DMS53 (cell line): ENCODE data around the gene HIGD1C.
"Not testable (repeated sequence)": the region's sequence is repeated elsewhere in the genome, so short reads cannot be mapped to it uniquely, and the experiment has no call there.

ENCODE experiments used
- DNase-seq: peaks from one replicate; lab custom pipeline; 2025; lab: John Stamatoyannopoulos, UW

Gene HIGD1C

GRCh38 chr12:50952510-50952909 lies at the start of gene HIGD1C:
Gene HIGD1C, plus strand, starts transcription at chr12:50952544. Its CDS starts 1,455 bp downstream, at chr12:50953999.
- DNase-seq: no peak

GRCh38 chr12:50908479-50908878 lies 43.9 kb upstream of the HIGD1C start:
- peak; percentile 23 for DNase-seq

- not testable (repeated sequence) for DNase-seq
These were observed 40.0 kb upstream of the HIGD1C start for GRCh38 chr12:50912361-50912760.

GRCh38 chr12:50913224-50913623 lies 39.1 kb upstream of the HIGD1C start:
- DNase-seq: peak; percentile 24

GRCh38 chr12:50914872-50915484 lies 37.4 kb upstream of the HIGD1C start:
- DNase-seq: no peak

GRCh38 chr12:50916292-50916691 lies 36.1 kb upstream of the HIGD1C start:
- DNase-seq: peak; percentile 13

- no peak for DNase-seq
These were observed 33.6 kb upstream of the HIGD1C start for GRCh38 chr12:50918584-50919316.

- no peak for DNase-seq
These were observed 29.5 kb upstream of the HIGD1C start for GRCh38 chr12:50922820-50923219.

GRCh38 chr12:50923361-50924130 lies 28.8 kb upstream of the HIGD1C start:
- DNase-seq: no peak

GRCh38 chr12:50924131-50924438 lies 28.3 kb upstream of the HIGD1C start:
- DNase-seq: no peak

GRCh38 chr12:50924439-50925341 lies 27.7 kb upstream of the HIGD1C start:
- peak; percentile 66 for DNase-seq

GRCh38 chr12:50925342-50925651 lies 27.0 kb upstream of the HIGD1C start:
- no peak for DNase-seq

GRCh38 chr12:50925920-50926319 lies 26.4 kb upstream of the HIGD1C start:
- no peak for DNase-seq

- DNase-seq: no peak
These were observed 25.9 kb upstream of the HIGD1C start for GRCh38 chr12:50926415-50926814.

- not testable (repeated sequence) for DNase-seq
These were observed 25.4 kb upstream of the HIGD1C start for GRCh38 chr12:50926932-50927331.

- DNase-seq: no peak
These were observed 25.0 kb upstream of the HIGD1C start for GRCh38 chr12:50927356-50927755.

GRCh38 chr12:50927766-50928224 lies 24.5 kb upstream of the HIGD1C start:
- no peak for DNase-seq

GRCh38 chr12:50928392-50928791 lies 24.0 kb upstream of the HIGD1C start:
- no peak for DNase-seq

- no peak for DNase-seq
These were observed 22.5 kb upstream of the HIGD1C start for GRCh38 chr12:50929831-50930230.

- not testable (repeated sequence) for DNase-seq
These were observed 21.9 kb upstream of the HIGD1C start for GRCh38 chr12:50930477-50930876.

- no peak for DNase-seq
These were observed 19.5 kb upstream of the HIGD1C start for GRCh38 chr12:50932787-50933280.
